SK-N-MC (cell line): ENCODE data around the gene SLC49A3.

Experiments
- DNase-seq: peaks from one replicate; pipeline ENCODE4 v3.0.0-alpha.2; 2011; ENCODE audit warnings: low read depth, low spot score
- H3K27ac ChIP-seq: fragments of 200-600 bp; sonication (generic); 2 replicates; pipeline ENCODE4 v1.5.1; 2016; ENCODE audit warnings: mixed run types
- H3K36me3 ChIP-seq: fragments of 200-600 bp; sonication (generic); 2 replicates; pipeline ENCODE4 v1.6.1; 2017; ENCODE audit warnings: antibody characterized with exemption, low read length, mixed read lengths; ENCODE audit not compliant: insufficient read depth
- H3K4me3 ChIP-seq: fragments of 200-600 bp; sonication (generic); 2 replicates; pipeline ENCODE4 v1.5.1; 2016
- H3K9ac ChIP-seq: fragments of 200-600 bp; sonication (generic); 2 replicates; pipeline ENCODE4 v1.8.0; 2017; ENCODE audit warnings: mixed run types, mixed read lengths; ENCODE audit not compliant: insufficient read length
- H3K9me3 ChIP-seq: fragments of 200-600 bp; sonication (generic); 2 replicates; pipeline ENCODE4 v1.6.1; 2017; ENCODE audit warnings: low read depth, mild to moderate bottlenecking, antibody characterized with exemption, low read length, moderate library complexity, mixed read lengths
- EZH2 ChIP-seq: fragments of 200-600 bp; sonication (generic); IDR thresholded peaks from one replicate; pipeline ENCODE4 v1.6.1; 2017; ENCODE audit warnings: antibody characterized with exemption
- FOXP2 ChIP-seq: optimal IDR thresholded peaks from 2 replicates; pipeline ENCODE3; 2011; ENCODE audit warnings: mild to moderate bottlenecking, moderate library complexity; ENCODE audit not compliant: insufficient read depth; ENCODE audit errors: extremely low read length, control extremely low read depth
- POLR2AphosphoS5 ChIP-seq: IDR thresholded peaks from 2 replicates; pipeline ENCODE4 v1.6.1; 2012; ENCODE audit warnings: mild to moderate bottlenecking, low read depth, low read length, borderline replicate concordance

The SLC49A3 gene

DNA sequence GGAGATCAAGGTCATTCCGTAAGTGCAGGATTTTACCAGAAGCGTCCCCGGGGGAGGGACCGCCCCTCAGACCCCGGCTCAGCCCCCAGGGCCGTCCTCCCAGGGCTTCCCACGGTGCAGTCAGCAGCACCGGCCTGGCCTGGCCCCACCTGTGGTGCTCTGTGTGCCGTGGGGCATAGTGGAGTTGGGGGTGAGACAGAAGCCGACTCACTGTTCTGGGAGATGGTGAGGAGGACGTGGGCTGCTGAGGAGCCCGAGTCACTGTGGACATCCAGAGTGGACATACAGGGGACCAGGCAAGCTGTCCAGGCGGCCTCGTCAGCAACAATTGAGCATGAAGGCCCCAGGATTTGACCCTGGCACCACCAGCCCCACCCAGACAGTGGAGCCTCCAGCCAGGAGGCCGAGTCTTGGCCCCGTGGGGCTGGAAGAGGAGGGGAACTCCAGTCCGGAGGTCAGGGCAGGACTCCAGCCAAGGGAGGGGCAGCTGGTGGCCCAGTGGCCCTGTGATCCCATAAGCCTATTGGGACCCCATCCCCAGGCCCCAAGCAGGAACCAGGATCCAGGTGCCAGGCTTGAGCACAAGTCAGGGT is 34.0 kb downstream of the SLC49A3 start:
- TF ChIP-seq EZH2 (no peak), FOXP2 (no peak), POLR2AphosphoS5 (no peak)
- DNase-seq: no peak
- no peak overlapping the region for H3K9ac ChIP-seq
- no peak overlapping the region for H3K27ac ChIP-seq
- H3K4me3 ChIP-seq: no peak overlapping the region
- H3K36me3 ChIP-seq: no peaks in the 10 kb centered on the region
- H3K9me3 ChIP-seq: no peaks in the 10 kb centered on the region

DNA sequence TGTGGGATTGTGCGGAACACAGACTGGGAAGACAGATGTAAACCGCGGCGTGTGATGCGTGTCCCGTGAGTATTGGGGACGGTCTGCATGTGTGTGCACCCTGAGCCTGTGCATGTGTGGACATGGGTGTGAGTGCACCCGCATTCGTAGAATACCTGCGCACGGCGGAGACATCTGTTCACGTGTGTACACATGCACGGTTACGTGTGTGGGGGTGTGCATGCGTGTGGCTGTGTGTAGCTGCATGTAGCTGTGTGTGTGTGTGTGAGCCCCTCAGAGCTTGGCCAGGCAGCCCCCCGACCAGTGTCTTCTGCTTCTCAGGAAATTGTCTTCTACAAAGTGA is 34.5 kb downstream of the SLC49A3 start:
- no peak overlapping the region for H3K27ac ChIP-seq
- no peak for TF ChIP-seq POLR2AphosphoS5
- no peak for TF ChIP-seq FOXP2
- no peak for TF ChIP-seq EZH2
- no peak overlapping the region for H3K9ac ChIP-seq
- no peak for DNase-seq
- no peaks in the 10 kb centered on the region for H3K9me3 ChIP-seq
- H3K36me3 ChIP-seq: no peaks in the 10 kb centered on the region
- H3K4me3 ChIP-seq: no peak overlapping the region

DNA sequence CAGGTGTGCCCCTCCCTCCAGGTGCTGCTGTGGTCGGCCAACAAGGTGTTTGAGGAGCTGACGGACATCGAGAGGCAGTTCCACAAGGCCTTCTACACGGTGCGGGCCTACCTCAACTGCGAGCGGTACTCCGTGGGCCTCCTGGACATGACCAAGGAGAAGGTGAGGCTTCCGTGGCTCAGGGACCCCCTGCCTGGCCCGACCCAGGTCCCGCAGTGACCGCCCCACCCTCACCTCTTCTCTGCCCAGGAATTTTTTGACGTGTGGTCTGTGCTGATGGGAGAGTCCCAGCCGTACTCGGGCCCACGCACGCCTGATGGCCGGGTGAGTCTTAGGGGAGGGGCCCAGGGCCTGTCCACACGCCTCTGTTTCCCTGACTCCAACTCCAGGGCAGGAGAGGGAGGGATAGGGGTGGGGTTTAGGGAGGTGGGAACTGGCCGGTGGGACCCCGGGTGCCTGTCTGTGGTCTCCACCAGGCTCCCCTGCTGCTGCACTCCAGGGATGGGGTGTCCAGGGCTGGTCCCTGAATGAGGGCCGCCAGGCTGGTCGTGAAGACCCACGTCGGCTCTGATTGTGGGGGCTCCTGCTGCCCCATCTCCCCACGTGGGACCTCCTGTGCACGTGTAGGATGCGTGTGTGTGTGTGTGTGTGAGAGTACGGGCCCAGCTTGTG is 35.0 kb downstream of the SLC49A3 start:
- no peak overlapping the region for H3K4me3 ChIP-seq
- TF ChIP-seq POLR2AphosphoS5: no peak
- no peak for TF ChIP-seq FOXP2
- TF ChIP-seq EZH2: no peak
- H3K27ac ChIP-seq: no peak overlapping the region
- DNase-seq: no peak
- H3K36me3 ChIP-seq: no peaks in the 10 kb centered on the region
- no peak overlapping the region for H3K9ac ChIP-seq
- H3K9me3 ChIP-seq: no peaks in the 10 kb centered on the region

GRCh38 chr4:653080-653821 is 35.7 kb downstream of the SLC49A3 start:
- Histone ChIP-seq H3K9me3 (no peaks in the 10 kb centered on the region), H3K36me3 (no peaks in the 10 kb centered on the region), H3K27ac (no peak overlapping the region), H3K4me3 (no peak overlapping the region), H3K9ac (no peak overlapping the region)
- DNase-seq: no peak
- TF ChIP-seq FOXP2: no peak

DNA sequence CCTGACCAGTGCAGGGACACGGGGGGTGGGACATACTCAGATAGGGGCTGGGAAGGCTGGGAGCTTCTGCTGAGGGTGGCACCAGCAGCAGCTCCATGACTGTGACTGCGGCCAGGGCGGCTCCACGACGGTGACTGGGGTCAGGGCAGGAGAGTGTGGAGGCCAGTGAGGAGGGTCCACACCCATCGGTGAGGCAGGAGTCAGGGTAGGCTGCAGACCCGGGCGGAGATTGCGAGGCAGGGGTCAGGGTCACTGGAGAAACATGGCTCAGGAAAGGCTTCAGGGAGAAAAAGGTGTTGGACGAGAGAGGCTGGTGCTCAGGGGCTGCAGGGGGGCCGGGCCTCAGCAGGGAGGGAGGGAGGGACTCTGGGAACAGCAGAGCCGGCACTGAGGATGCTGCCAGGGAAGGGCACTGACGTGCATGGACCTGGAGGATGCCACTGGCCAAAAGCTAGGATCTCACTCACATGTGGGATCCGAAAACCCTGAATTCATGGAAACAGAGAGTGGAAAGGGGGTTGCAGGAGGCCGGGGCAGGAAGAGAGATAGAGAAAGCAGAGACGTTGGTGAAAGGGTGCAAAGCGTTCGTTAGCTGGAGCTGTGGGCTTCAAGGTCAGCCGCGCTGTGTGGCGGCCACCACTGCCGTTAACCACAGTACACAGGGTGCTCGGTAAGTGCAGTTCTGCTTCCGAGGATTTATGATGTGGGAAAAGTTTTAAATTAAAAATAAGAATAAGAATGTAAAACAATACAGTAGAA is 36.9 kb downstream of the SLC49A3 start:
- Histone ChIP-seq H3K36me3 (no peaks in the 10 kb centered on the region), H3K27ac (no peak overlapping the region), H3K9ac (no peak overlapping the region), H3K4me3 (no peak overlapping the region), H3K9me3 (no peaks in the 10 kb centered on the region)
- TF ChIP-seq FOXP2: no peak
- no peak for TF ChIP-seq POLR2AphosphoS5
- no peak for TF ChIP-seq EZH2
- no peak for DNase-seq

- Histone ChIP-seq H3K36me3 (no peaks in the 10 kb centered on the region), H3K9me3 (no peaks in the 10 kb centered on the region), H3K4me3 (no peak overlapping the region), H3K27ac (no peak overlapping the region), H3K9ac (no peak overlapping the region)
- no peak for DNase-seq
- TF ChIP-seq EZH2 (no peak), POLR2AphosphoS5 (no peak), FOXP2 (no peak)
These were observed 37.7 kb downstream of the SLC49A3 start for GRCh38 chr4:650951-651883.

- Histone ChIP-seq H3K9me3 (no peaks in the 10 kb centered on the region), H3K27ac (no peak overlapping the region), H3K36me3 (no peaks in the 10 kb centered on the region), H3K9ac (no peak overlapping the region), H3K4me3 (no peak overlapping the region)
- no peak for DNase-seq
- TF ChIP-seq EZH2 (no peak), FOXP2 (no peak), POLR2AphosphoS5 (no peak)
These were observed 38.5 kb downstream of the SLC49A3 start for GRCh38 chr4:650461-650860.
